ENCODE results near the gene SMIM23. TPM values are rescaled to one million over a fixed set of nuclear protein-coding genes. Genes with fewer than 3 reads are reported as not detected.

The SMIM23 gene
- total RNA-seq, 2 donors from 2014 or later: not detected

GRCh38 chr5:171825051-171825450 lies 39.4 kb downstream of the SMIM23 start:
- Histone ChIP-seq H3K4me3 (no peak overlapping the region), H3K36me3 (replicated peaks in 1 of 2; ENCODE audit: insufficient read depth in 1 of 2, low read depth in 2 of 2) (no peaks in the 10 kb centered on the region), H3K4me1 (no peaks in the 10 kb centered on the region), H3K27ac (no peak overlapping the region), H3K27me3 (no peaks in the 10 kb centered on the region), H3K9me3 (no peaks in the 10 kb centered on the region)
- TF ChIP-seq POLR2A (IDR thresholded peaks at IDR 0.05) (no peak), CTCF (IDR thresholded peaks at IDR 0.05) (no peak)
- ATAC-seq: no peak
- intact Hi-C loops (cut with DNase I): no loop called here
- WGBS, 2 donors: 93 to 94% methylated on average over 3 of the region's 3 CpGs
- DNase-seq: no peak

- Histone ChIP-seq H3K4me3 (no peak overlapping the region), H3K9me3 (no peaks in the 10 kb centered on the region), H3K4me1 (no peaks in the 10 kb centered on the region), H3K27ac (no peak overlapping the region), H3K36me3 (replicated peaks in 1 of 2; ENCODE audit: insufficient read depth in 1 of 2, low read depth in 2 of 2) (no peaks in the 10 kb centered on the region), H3K27me3 (no peaks in the 10 kb centered on the region)
- no peak for ATAC-seq
- DNase-seq: no peak
- no peak for TF ChIP-seq POLR2A (IDR thresholded peaks at IDR 0.05)
- TF ChIP-seq CTCF (IDR thresholded peaks at IDR 0.05): no peak
- intact Hi-C loops (cut with DNase I): no loop called here
- 69 to 72% methylated on average over 5 of the region's 5 CpGs for WGBS, 2 donors
Observed at GRCh38 chr5:171826132-171826531, 40.5 kb downstream of the SMIM23 start.

- no peak for TF ChIP-seq CTCF (IDR thresholded peaks at IDR 0.05)
- no peak for TF ChIP-seq POLR2A (IDR thresholded peaks at IDR 0.05)
- no peaks in the 10 kb centered on the region for H3K9me3 ChIP-seq
- no peak overlapping the region for H3K4me3 ChIP-seq
- H3K36me3 ChIP-seq (replicated peaks in 1 of 2; ENCODE audit: insufficient read depth in 1 of 2, low read depth in 2 of 2): no peaks in the 10 kb centered on the region
- DNase-seq: no peak
- no peaks in the 10 kb centered on the region for H3K4me1 ChIP-seq
- WGBS, 2 donors: 89 to 94% methylated on average over 9 of the region's 9 CpGs
- H3K27ac ChIP-seq: no peak overlapping the region
- intact Hi-C loops (cut with DNase I): no loop called here
- no peak for ATAC-seq
- no peaks in the 10 kb centered on the region for H3K27me3 ChIP-seq
Observed at GRCh38 chr5:171827162-171827561, 41.5 kb downstream of the SMIM23 start.

GRCh38 chr5:171830686-171831085 lies 45.1 kb downstream of the SMIM23 start:
- TF ChIP-seq POLR2A (IDR thresholded peaks at IDR 0.05) (no peak), CTCF (IDR thresholded peaks at IDR 0.05) (no peak)
- Histone ChIP-seq H3K4me3 (no peak overlapping the region), H3K4me1 (no peaks in the 10 kb centered on the region), H3K36me3 (replicated peaks in 1 of 2; ENCODE audit: insufficient read depth in 1 of 2, low read depth in 2 of 2) (no peaks in the 10 kb centered on the region), H3K27ac (no peak overlapping the region), H3K27me3 (no peaks in the 10 kb centered on the region), H3K9me3 (no peaks in the 10 kb centered on the region)
- DNase-seq: no peak
- intact Hi-C loops (cut with DNase I): no loop called here
- no peak for ATAC-seq
- 76 to 85% methylated on average over 1 of the region's 1 CpG for WGBS, 2 donors

- 85 to 86% methylated on average over 2 of the region's 2 CpGs for WGBS, 2 donors
- no peak for DNase-seq
- Histone ChIP-seq H3K4me3 (no peak overlapping the region), H3K4me1 (no peaks in the 10 kb centered on the region), H3K27ac (no peak overlapping the region), H3K36me3 (replicated peaks in 1 of 2; ENCODE audit: insufficient read depth in 1 of 2, low read depth in 2 of 2) (no peaks in the 10 kb centered on the region), H3K27me3 (no peaks in the 10 kb centered on the region), H3K9me3 (no peaks in the 10 kb centered on the region)
- intact Hi-C loops (cut with DNase I): no loop called here
- TF ChIP-seq CTCF (IDR thresholded peaks at IDR 0.05) (no peak), POLR2A (IDR thresholded peaks at IDR 0.05) (no peak)
- ATAC-seq: no peak
Observed at GRCh38 chr5:171832775-171833174, 47.2 kb downstream of the SMIM23 start.

Measured in body of pancreas (tissue), 4 donors.